Astrocyte (in vitro differentiated cells and primary cell): Measurements from ENCODE around the gene KRT5.

Experiments used
- CTCF ChIP-seq: IDR thresholded peaks from 2 replicates; pipeline ENCODE4 v1.5.1; 2011; ENCODE audit warnings: low read depth, mild to moderate bottlenecking, inconsistent platforms, low read length, moderate library complexity; ENCODE audit not compliant: insufficient read depth
- EZH2 ChIP-seq: IDR thresholded peaks from 2 replicates; pipeline ENCODE4 v1.6.1; 2012; ENCODE audit warnings: mild to moderate bottlenecking, low read length, inconsistent platforms; ENCODE audit not compliant: insufficient read depth

DNA sequence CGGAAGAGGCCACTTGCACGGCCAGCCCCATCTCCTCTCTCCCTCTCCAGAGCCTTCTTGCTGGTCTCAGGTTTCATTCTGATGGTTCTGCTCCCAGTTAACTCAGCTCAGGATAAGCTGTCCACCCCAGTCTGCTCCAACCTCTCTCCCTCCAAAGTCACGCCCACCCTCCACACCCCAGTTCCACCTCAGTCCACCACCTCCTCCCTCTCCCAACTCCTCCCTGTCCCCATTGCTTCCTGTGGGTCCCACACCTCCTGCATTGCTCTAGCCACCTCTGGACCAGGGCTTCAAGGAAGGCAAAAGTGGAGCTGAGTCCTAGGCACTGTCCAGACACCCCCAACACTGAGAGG is 19.6 kb upstream of the KRT5 start:
- no peak for TF ChIP-seq CTCF
- TF ChIP-seq EZH2, result no peak
